HG03354 (cell line): ENCODE measurements around the gene TBC1D2B.

Experiments used
- ATAC-seq: cut with Tn5 transposase; IDR thresholded peaks from one replicate; pipeline ENCODE4 v1.9.1; 2021; ENCODE audit warnings: mild to moderate bottlenecking; ENCODE audit not compliant: unreplicated experiment, poor library complexity, severe bottlenecking

Gene TBC1D2B

GRCh38 chr15:78098131-78098755, 20.7 kb upstream of the TBC1D2B start:
- no peak for ATAC-seq

GRCh38 chr15:78097667-78098066, 20.2 kb upstream of the TBC1D2B start:
- no peak for ATAC-seq

DNA sequence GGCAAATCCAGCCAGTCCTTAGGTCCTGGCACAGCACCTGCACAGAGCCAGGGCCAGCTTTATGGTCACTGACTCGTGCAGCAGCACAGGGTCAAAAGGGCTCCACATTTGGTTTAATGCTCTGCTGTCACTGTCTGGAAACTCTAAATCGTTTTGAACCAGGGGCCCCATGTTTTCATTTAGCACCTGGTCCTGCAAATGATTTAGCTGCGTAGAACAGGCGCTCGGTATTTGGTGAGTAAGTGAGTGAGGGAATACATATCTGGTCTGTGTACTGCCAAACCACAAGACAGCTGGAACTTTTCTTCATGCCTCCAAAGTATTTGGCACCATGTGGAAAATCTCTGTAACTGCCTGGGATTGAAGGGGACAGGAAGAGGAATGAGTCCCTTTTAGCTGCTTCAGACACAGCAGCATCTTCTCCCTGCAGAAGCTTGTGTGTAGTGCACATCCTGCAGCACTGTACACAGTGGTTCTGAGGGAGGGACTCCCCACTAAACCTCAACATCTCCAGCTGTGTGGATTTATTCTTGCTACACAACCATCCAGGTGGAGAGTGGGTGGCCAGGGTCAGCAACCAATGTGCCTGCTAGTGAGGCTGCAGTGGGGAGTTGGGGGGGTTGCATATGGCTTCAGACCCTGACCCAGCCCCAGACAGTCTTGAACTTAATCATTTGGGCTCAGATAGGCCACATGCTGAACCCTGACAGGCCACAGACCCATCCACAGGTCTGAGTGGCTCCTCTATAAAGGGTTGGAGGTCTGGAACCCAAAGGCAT, 15.9 kb upstream of the TBC1D2B start:
- no peak for ATAC-seq

DNA sequence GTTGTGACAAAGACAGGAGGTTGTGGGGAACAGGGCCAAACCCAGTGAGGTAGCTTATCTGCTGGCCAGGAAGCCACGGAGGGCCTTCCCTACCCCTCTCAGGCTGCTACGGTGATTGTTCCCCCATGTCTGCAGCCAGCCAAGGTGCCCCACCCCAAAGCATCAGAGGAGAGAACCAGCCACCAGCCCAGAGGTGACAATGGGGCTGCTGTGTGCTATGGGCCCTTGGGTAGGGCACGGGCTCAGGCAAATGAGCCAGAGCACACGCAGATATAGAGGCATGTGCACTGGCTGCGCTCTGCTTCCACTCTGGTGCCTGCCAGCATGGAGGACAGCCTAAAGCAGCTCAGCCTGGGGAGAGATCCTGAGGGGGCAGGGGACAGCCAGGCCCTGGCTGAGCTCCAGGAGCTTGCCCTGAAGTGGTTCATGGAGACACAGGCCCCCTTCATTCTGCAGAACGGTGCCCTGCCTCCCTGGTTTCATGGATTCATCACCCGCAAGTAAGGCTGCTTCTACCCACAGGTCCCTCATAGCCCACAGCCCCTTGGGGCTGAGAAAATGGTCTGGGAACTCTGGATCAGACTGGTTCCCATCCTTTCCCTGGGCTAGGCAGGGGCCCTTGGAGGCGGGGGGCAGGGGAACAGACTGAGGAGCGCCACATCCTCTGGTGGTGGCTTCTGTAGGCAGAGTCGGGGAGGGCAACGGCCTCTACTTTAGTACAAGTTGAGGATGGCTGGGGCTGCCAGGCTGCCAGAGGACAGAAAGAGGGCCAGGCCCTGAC, 14.9 kb upstream of the TBC1D2B start, which contains the start of gene SH2D7:
SH2D7 (plus strand) TSS at position 301 of the 781 bp plus-strand sequence; CDS start at position 325, 24 bp downstream.
- ATAC-seq: no peak

DNA sequence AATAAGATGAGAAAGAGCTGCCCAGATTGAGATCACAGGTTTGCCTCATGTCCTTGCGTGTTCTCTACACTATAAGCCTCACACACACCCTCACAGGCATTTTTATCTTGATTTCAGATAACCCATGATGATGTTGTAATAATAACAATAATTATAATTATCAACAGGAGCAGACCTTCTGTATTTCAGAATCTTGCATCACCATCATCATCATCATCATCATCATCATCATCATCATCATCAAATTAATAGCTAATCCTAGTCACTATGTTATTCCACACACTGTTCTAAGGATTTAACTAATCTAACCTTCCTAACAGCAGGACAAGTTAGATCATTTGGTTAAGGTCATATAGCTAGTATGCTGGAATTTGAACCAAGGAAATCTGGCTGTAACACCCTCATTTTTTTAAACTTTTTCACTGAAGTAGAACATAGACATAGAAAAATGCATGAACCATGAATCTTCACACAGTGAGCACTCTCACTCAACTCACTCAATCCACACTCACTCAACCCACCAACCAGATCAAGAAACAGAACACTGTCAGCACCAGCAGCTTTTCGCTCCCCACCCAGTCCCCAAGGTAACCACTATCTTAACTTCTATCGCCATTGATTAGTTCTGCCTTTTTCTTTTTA, 13.0 kb upstream of the TBC1D2B start:
- no peak for ATAC-seq

- no peak for ATAC-seq
Observed at GRCh38 chr15:78088773-78089080, 11.2 kb upstream of the TBC1D2B start.

DNA sequence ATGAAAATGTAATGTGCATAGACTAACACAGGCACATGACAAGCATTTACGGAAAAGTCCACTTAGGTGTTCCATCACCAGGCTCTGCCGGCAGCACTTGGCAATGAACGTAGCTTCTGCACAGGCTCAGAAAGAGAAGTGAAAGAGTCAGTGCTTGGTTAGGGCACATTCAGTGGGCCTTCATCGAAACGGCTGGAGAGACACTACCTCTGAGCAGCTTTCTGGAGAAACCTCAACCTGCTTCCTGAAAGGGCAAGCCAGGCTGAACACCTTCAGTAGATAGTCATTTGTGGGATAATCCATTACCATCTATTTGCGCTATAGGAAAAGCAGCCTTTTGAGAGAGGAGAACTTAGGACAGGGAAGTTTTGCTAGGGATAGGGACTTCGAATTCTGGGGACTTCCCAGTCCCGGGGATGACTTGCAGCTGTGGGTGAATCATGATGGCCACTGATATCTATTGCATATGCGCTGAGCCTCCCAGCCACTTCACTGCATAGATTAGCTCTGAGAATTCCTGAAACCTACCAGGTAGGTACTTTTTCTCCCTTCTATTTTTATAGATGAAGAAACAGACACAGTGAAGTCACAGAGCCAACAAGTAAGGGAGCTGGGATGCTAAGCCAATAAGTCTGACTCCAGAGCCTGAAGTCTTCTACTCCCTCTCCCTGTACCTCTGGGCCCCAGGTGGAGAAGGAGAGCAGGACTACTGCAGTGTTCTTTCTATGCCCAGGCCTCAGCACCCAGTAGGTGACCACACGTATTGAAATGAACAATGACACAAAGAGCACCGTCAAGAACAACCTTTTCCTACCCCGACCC, 10.7 kb upstream of the TBC1D2B start:
- peak; percentile 59 for ATAC-seq

DNA sequence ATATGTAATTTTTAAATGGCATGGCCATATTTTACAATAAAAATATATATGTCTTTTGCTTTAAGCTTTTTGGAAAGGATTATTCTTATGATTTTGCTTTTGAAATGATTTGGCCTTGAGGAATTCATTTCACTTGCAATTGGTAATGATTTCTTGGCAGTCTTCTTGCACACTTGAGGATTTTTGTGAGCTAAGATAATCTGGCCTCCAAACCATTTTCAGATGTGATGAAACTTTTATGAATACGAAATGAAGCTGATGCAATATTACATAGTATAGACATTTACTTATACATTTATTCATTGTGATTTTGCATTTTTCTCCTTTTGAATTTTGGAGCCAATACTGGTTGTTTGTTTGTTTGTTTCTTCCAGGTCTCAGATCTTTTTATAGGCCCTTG, 8.4 kb upstream of the TBC1D2B start:
- no peak for ATAC-seq

DNA sequence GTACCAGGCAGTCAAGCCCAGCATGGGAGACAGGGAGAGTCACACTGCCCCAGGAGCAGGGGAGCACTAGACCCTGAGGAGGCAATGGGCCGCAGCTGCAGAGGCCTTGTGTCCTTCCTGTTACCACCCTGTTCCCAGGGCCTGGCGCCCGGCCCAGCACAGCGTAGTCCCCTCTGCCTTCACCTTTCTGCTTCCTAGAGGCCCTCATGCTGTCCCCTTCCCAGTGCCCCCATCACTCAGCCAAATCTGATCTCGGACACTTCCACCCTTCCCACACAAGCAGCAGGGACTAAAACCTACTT, 6.9 kb upstream of the TBC1D2B start:
- no peak for ATAC-seq

DNA sequence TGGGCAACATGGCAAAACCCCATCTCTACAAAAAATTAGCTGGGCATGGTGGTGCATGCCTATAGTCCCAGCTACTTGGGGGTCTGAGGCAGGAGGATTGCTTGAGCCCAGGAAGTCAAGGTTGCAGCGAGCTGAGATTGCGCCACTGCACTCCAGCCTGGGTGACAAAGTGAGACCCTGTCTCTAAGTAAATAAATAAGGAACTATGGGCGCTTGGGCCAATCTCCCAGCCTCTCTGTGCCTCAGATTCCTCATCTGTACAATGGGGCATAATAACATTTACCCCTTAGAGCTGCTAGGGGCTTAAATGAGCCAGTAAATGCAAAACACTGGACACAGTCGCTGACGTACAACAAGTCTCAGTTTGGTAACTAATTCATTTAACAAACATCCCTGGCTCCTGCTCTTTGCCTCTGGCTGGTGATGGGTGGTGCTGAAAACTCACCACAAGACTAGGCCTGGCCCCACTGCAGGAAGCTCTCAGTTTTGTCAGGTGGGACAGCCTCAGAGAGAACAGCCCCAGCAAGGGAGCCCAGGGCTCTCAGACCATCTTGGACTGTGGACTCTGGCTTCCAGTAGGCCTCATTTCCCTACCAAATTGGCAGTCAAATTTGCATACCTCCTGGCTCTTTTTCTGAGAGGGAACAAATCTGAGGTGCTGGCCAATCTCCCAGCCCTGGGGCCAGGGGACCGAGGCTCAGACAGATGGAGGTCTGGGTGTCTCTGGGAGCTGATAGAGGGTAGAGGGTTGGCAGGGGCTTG, 6.4 kb upstream of the TBC1D2B start:
- peak; percentile 71 for ATAC-seq

DNA sequence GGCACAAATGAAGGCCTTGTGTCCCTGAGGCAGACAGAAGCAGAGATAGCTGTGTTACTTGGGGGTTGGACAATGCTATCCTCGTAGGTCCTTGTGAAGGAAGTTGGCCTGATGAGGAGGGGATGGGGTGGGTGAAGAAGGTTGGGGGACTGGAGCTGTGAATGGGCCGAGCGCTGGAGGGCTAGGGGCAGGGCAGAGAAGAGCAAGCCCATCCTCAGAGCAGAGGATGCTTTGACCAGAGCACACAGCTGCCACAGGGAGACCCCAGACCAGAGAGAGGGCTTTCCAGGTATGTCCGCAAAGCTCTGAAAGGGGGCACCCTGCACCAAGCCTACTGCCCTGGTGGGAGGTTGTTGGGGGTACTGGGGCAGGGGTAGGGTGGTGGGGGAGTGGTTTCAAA, 5.7 kb upstream of the TBC1D2B start:
- ATAC-seq: no peak

DNA sequence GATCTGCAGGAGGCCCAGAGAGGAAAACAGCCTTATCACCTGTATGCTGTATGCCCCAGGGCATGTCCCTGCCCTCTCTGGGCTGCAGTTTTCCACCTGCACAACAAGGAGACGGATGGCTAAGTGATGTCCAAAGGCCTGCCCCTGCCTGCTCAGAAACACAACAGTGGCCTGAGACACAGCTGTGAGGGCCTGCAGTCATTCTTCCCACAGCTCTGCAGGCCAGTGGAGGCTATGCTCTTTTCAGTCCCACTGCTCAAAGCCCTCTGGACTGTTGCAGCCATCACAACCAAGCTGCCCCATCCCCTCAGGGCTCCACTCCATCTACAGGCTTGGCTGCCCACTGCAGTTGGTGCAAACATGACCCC, 5.2 kb upstream of the TBC1D2B start:
- no peak for ATAC-seq

DNA sequence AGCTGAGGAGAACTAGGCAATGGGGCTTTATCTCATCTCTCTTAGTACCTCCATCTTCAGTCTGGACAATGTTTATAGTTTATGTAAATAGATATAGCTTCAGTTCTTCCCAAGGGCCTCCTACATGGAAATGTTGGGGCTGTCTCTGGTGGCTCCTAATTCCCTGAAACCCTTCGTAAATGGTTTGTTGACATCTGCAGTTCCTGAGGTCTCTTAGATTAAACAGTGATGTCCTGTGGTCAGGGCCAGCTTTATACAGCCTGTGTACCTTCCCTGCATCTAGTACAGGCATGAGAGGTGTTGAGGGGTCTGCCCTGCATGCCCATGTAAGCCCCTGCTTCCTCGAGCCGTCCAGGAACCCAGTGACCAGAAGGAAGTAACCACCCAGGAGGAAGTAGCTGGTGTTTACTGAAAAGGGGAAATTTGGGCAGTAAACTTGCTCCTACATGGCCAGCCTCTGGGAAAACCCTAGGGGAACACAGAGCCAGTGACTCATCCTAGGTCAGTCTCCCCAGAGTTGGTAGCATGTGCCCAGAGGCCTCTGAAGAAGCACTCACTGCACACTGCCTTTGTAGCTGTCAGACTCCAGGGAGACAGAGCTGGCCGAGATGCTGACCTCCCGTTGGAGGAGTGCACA, 4.7 kb upstream of the TBC1D2B start:
- ATAC-seq: no peak

- ATAC-seq: no peak
Observed at GRCh38 chr15:78080088-78080460, 2.6 kb upstream of the TBC1D2B start.

GRCh38 chr15:78079298-78080087, 2.0 kb upstream of the TBC1D2B start:
- no peak for ATAC-seq

DNA sequence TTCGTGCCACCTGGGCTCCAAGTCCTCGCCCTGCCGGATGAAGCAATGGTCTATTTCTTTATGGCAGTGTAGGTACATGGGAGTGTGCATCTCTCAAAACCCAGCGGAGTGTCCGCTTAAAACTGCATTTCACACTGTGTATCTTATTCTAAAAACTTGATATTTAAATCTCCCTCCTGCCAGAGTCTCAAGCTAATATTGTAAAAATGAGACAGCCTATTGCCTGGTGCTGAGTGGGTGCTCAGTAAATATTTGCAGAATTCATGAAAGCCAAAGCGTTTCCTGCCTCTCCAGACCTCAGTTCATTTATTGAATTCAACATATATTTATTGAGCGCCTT, 330 bp upstream of the TBC1D2B start:
- ATAC-seq: no peak

DNA sequence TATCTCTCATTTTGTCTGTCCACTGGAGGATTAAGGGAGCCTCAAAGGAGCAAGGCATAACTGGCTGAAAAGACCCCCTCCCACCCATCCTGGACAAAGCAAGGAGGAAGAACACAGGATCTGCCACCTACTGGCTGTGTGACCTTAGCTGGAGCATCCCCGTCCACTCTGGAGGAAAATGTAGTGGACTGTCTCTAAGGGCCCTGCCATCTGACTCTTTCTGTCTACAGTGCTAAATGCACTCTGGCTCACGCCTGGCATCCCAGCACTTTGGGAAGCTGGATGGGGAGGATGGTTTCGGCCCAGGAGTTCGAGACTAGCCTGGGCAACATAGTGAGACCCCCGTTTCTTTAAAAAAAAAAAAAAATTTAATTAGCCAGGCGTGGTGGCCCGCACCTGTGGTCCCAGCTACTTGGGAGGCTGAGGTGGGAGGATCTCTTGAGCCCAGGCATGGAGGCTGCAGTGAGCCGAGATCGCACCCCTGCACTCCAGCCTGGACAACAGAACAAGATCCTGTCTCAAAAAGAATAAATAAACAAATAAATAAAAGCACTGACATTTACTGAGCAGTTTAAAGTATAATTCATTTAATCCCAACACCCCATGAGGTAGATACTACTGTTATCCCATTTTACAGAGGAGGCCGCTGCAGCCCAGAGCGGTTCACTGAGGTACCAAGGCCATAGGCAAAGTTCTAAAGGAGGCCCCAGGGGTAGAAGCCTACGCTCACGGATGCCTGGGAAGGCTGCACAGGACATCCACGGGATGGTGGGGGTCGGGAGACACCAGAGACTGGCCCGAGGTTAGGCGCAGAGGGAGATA, 1.1 kb downstream of the TBC1D2B start:
- peak; percentile 15 for ATAC-seq
